GM21619 (cell line): ENCODE measurements around the gene IRF8.
"Not testable (repeated sequence)": the region's sequence is repeated elsewhere in the genome, so short reads cannot be mapped to it uniquely, and the experiment has no call there.

ENCODE experiments used
- ATAC-seq: cut with Tn5 transposase; IDR thresholded peaks from one replicate; pipeline ENCODE4 v1.9.1; 2021; ENCODE audit not compliant: unreplicated experiment

IRF8 gene

GRCh38 chr16:85867189-85867588 is 31.8 kb upstream of the IRF8 start:
- ATAC-seq = no peak

- no peak for ATAC-seq
Observed at GRCh38 chr16:85868495-85868894, 30.5 kb upstream of the IRF8 start.

- no peak for ATAC-seq
Observed at GRCh38 chr16:85869206-85869605, 29.8 kb upstream of the IRF8 start.

- no peak for ATAC-seq
Observed at GRCh38 chr16:85869785-85870558, 29.0 kb upstream of the IRF8 start.

- ATAC-seq = no peak
Observed at GRCh38 chr16:85871756-85872155, 27.2 kb upstream of the IRF8 start.

- no peak for ATAC-seq
Observed at GRCh38 chr16:85872734-85873133, 26.2 kb upstream of the IRF8 start.

- no peak for ATAC-seq
Observed at GRCh38 chr16:85873153-85873552, 25.8 kb upstream of the IRF8 start.

- not testable (repeated sequence) for ATAC-seq
Observed at GRCh38 chr16:85874031-85874430, 24.9 kb upstream of the IRF8 start.

GRCh38 chr16:85878407-85878806 is 20.6 kb upstream of the IRF8 start:
- ATAC-seq = no peak

GRCh38 chr16:85878875-85879274 is 20.1 kb upstream of the IRF8 start:
- no peak for ATAC-seq

GRCh38 chr16:85879549-85879948 is 19.4 kb upstream of the IRF8 start:
- ATAC-seq = no peak

- peak; percentile 62 for ATAC-seq
Observed at GRCh38 chr16:85879975-85880831, 18.8 kb upstream of the IRF8 start.

GRCh38 chr16:85880861-85881260 is 18.1 kb upstream of the IRF8 start:
- ATAC-seq = no peak

- no peak for ATAC-seq
Observed at GRCh38 chr16:85881436-85881835, 17.5 kb upstream of the IRF8 start.

GRCh38 chr16:85882181-85882810 is 16.7 kb upstream of the IRF8 start:
- ATAC-seq = no peak

- no peak for ATAC-seq
Observed at GRCh38 chr16:85883813-85884212, 15.1 kb upstream of the IRF8 start.

GRCh38 chr16:85884808-85885463 is 14.0 kb upstream of the IRF8 start:
- ATAC-seq = no peak

GRCh38 chr16:85885537-85885936 is 13.4 kb upstream of the IRF8 start:
- no peak for ATAC-seq

GRCh38 chr16:85888405-85889331 is 10.3 kb upstream of the IRF8 start:
- peak; percentile 88 for ATAC-seq
